GM21717 (cell line): ENCODE results near the gene SLC39A1.

Source experiments
- ATAC-seq: cut with Tn5 transposase; IDR thresholded peaks from one replicate; pipeline ENCODE4 v1.9.1; 2021; ENCODE audit warnings: mild to moderate bottlenecking, moderate library complexity; ENCODE audit not compliant: unreplicated experiment

Gene SLC39A1

DNA sequence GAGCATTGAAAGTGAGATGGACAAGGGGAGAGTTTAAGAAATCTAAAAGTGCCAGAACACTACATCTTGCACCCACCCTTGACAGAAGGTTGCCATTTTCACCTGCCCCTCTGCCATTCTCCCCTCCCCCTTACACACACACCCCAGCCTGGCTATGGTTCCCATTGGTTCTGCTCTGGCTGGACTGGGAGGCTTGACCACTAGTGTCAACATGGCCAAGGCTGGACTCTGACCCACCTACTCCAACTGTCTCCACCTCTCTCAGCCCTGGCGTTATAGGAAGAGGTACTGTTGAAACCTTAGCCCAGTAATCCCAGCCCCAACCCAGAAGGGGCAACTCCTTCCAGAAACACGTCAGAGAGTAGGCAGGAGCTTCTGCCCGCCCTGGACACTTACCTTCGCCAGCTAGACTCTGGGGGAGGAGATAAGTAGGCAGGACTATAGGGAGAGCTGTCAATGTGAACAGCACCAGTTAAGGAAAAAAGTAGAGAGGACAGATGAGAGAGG is 9.4 kb downstream of the SLC39A1 start:
- no peak for ATAC-seq

DNA sequence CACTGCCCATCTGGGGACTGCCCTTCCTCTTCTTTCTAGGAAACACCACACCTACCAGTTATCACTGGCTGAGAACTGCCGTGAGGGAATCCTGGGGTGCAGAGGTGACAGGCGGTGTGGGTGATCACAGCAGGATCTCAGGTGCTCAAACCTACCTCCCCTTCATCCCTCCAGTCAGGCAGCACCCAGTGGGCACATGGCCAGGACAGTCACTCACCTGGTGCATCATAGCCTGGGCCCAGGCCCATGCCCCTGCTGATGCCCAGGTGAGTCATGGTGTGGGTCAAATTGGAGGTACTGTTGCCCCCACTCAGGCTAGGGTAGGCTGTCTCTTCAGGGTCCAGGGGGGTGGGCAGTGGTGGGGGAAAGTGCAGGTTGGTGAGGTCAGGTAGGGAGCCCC is 11.5 kb downstream of the SLC39A1 start:
- ATAC-seq = no peak

DNA sequence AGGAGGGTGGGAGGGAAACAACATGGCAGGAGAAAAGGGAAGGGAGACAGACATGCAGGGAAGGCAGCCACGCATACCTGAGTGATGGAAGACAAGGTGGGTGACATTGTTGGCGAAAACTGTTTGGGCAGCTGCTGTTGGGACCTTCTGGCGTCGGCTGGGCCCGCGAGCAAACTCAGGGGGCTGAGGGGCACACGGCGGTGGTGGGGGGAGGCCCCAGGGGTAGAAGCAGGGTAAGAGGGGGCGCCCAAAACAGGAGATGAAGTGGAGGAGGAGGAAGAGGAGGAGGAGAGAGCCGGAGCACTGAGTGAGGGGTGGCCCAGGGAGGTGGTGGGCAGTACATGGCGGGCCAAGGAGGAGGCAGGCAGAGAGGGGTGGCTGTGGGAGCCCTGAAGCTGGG is 12.2 kb downstream of the SLC39A1 start:
- ATAC-seq = no peak

DNA sequence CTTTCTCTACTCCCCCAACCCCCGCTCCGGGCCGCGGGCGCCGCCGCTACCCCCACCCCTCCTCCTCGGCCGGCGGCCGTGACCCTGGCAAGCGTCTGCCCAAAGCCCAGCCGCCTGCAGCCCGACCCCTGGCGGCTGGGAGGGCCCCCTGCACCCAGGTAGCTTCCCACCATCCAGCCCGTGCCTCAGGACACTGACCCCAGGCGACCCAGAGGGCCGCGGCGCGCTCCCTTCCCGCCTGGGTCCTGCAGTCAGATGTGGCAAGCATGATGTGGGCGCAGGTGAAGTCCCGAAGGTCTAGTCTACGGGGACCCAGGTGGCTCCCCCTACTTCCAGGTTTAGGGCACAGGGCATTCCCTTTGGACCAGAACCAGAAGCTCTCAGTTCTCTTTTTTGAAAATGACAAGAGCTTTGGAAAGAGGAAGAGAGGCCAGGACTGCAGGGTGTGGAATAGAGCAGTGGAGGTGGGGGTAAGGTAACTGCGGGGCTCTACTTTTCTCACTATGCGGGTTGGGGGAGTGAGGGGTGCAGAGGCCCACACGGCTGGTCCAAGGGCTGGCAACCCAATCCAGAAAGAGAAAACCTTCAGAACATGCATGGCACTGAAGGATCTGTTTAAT is 16.6 kb downstream of the SLC39A1 start, which contains the start of gene DENND4B:
TSS of gene DENND4B (minus strand) at position 97 of the 620 bp plus-strand sequence. CDS start 2,344 bp downstream, outside the sequence.
- ATAC-seq = peak; percentile 50

DNA sequence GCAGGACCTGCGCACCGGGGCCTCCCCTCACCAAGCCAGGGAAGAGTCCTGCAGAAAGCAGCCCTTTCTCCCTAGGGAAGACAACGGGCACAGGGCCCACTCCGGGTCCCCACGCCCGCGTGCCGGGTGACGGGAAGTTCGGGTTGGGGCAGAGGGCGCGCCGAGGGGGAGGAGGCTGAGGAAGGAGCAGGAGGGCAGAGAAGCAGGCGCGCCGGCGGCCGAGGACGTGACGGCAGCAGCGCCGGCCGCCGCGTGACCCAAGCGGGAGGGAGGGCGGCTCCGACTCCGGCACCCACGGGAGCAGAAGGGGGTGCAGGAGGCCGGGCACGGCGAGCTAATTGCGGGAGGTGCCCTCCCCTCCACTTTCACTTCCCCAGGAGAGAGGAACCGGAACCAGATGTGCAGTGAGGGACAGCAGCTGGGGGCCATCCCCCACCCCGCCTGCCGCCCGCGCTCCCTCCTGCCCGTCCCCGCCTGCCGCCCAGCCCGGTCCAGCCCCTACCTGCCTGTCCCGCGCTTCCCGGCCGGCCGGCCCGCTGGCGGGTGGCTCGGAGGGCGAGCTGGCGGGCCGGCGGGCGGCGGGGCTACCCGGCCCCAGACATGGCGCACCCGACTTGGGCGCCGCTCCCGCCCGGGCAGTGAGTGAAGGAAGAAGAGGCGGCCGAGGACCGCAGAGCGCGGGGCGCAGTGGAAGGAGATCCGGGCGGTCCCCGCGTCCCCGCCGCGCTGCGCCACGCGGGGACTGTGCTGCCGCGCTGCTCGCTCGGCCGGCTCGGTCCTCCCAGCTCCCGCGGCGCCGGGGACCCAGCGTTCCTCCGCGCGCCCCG is 17.3 kb downstream of the SLC39A1 start:
- ATAC-seq = peak; percentile 58

DNA sequence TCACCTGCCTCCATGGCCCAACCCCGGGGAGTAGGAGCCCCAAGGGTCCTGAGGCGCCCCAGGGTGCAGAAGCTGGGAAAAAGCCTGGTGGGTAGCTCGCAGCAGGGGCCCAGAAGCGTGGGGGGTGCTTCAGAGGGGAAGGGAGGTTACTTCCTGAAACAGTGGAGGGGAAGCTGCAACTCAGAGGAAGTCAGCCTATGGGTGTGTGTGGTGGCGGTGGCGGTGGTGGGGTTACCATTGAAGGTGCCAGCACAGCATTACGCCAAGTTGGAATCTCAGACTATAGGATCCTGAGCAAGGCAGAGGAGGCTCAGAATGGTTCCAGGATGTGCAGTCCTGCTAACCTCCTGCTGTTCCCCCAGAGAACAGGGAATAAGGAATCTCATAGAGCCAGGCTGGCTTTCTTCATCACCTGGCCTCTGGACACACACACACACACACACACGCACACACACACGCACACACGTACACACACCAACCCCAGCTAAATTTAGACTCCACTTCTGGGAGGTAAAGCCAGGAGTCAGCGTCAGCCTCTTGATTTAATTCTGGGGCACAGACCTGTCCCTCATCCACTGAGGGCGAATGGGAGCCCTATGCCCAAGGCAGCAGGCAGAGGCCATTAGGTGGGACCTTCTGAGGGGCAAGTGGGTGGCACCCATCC is 18.1 kb downstream of the SLC39A1 start:
- ATAC-seq = no peak

DNA sequence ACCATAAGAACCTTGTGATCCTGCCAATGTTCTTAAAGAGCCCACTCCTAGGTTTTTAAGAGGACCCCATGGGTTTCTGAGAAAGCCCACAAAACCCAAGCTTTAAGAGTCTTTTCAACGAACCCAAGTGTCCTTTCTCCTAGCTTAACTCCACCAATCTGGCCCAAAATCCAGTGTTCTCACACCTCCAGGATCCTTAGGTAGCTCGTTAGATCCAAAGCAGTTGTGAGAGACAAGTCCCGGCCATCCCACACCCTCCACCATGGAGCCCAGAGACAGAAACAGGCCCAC is 18.6 kb downstream of the SLC39A1 start:
- no peak for ATAC-seq

DNA sequence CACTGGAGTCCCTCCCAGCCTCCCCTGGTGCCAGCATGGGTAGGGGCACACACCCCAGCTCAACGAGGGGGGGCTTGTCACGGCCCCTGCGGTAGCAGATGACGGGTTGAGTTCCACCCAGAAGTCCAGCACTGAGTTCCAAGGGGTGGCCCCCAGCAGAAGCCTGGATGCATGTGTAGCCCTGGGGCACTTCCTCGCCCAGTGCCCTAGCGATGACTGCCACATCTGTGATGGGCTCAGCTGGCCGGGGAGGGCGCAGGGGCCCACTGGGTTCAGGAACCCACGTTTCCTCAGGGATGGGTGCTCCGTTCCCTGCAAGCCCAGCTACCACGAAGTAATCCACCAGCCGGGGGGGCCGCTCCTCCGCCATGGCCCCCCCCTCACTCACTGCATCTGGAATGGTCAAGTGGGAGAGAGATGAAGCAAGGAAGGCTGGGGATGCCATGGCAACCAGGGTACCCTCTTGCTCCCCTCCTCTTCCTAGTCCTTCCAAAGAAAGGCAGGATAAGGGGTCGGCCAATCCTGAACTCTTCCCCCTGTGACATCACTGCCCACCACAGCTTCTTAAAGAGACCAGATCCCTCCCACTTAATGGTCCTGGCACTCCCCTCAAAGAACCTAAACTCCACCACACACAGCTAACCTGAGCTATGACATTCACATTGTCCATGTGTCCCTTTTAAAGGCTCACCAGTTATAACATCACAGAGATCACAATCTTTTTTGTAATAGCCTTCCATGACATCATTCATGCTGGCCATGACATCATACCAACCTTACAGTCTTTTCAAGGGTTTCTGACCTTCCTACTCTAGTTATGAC is 19.1 kb downstream of the SLC39A1 start:
- ATAC-seq = no peak

DNA sequence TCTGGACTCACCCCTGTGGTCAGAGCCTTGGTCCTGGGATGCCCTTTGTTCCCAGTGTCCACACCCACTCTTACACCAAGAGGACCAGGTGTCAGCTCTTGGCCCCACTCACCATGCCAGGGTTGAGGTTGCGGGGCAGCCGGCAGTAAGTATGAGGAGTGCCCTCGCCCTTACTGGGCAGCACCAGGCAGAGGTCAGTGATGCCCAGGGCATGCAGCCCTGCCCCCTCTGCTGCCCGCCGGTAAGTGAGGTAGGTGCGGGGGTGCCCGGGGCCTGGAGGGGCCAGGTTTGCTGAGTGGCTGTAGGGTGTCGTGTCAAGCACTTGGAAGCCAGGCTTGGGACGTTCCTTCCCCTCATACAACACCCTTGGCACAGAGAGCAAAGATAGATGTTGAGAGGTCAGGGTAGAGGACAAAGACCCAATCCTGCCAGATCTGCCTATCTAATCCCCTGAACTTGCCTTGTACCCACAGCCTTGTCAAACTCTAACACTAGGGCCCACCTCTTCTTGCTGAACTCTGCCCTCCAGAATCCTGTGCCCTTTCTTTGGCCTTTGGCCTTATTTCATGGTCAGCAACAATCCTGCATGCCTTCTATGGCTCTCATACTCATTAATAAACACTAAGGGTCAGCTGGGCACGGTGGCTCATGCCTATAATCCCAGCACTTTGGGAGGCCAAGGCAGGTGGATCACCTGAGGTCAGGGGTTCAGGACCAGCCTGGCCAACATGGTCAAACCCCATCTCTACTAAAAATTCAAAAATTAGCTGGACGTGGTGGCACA is 20.4 kb downstream of the SLC39A1 start:
- ATAC-seq = no peak

DNA sequence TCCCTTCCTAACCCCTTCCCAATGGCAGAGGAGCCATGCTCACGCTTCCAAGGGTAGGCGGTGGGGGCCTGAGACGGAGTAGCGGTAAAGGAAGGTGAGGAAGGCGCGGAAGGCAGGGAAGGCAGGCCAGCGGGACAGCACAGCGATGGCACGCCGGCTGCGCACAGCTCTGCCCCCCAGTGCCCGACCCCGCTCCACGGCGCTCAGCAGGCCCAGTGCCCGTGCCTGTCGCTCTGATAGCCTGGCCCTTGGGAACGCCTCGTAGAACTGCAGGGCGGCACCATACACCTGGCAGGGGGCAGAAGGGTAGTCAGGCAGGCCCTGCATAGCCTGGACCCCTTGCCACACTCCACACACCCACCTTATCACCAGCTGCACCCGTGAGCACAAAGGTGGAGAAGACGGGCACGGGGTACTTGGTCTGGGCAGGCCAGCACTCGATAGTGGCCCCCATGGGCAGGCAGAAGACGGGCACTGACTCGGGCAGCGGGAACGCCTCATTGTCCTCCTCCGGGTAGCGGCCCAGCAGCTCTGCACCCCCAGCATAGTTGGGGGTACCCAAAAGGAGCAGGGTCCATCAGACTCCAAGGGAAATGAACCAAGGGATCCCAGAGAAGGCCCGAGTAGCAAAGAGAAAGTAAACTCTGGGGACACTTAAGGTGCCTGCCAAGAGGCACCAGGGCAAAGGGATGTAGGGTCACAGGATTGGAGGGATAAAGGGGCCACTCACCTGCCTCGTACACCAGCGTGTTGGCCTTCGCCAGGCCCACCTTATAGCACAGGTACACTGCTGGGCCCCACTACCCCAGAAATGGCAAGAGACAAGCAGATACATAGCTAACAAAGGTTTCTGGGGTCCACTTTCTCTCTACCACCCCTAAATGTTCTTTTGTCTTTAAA is 21.3 kb downstream of the SLC39A1 start:
- ATAC-seq = no peak

DNA sequence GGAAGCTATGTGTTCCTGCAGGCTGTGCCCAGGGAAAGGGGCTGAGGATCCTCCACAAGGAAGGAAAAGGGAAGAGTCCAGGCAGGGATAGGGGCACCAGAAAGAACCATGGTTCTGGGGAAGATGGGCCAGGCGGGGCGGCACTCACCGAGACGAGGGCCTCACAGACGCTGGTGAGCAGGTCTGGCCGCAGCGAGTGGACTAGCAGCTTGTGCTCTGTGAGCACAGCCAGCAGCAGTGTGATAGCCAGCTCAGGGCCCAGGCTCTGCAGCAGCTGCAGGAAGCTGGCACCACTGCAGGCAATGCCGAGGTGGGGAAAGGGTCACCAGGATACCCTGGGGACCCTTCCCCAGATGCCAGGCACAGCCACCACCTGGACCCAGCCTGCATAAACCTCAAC is 22.6 kb downstream of the SLC39A1 start:
- no peak for ATAC-seq

DNA sequence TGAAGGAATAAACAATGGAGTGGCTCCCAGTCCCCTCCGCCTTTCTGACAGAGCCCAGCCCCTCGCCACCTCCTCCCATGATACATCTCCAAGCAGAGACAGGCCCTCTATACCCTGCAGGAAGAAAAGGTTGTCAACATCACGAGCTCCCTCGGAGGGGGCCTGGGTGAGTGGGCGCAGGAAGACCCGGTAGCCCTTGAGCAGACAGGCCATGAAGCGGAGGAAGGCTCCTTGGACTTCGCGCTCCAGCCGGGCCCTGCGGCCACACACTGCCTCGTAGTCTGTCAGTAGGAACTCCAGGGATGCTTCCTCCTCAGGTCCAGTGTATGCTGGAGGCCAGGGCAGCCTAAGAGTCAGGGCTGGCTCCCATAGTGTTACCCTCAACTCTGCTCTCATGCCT is 23.9 kb downstream of the SLC39A1 start:
- ATAC-seq = no peak

DNA sequence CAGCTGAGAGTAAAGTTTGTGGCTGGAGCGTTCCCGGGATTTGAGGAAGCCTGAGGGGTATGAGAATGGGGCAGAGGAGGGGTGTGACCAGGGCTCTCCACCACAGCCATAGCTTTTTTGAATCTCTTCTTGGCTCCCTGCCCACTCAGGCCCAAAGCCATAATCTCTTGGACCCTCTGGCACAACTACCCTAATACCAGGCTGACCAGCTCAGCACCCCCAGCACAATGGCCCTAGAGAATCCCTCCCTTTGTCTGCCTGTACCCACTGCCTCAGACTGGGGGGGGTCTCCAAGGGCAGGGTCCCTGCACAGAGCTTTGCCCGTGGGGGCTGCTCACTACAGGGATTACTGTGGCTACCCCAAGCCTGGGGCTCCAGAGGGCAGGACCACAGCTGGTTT is 24.3 kb downstream of the SLC39A1 start:
- no peak for ATAC-seq

DNA sequence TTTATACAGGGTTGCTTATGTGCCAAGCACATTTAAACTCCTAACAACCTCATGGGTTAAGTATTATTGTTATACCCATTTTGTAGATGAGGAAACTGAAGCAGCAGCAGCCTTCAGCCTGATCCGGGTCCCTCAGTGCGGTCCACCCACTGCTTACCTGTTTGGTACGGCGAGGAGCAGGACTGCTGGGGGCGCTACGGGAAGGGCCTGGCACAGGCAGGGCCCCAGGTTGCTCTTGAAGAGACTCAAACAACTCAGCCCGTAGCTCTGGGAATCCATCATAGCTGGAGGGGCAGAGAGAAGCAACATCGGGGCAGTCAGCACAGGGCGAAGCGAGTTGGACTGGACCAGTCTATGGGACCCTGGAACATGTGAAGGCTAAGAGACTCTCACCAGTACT is 26.0 kb downstream of the SLC39A1 start:
- no peak for ATAC-seq

DNA sequence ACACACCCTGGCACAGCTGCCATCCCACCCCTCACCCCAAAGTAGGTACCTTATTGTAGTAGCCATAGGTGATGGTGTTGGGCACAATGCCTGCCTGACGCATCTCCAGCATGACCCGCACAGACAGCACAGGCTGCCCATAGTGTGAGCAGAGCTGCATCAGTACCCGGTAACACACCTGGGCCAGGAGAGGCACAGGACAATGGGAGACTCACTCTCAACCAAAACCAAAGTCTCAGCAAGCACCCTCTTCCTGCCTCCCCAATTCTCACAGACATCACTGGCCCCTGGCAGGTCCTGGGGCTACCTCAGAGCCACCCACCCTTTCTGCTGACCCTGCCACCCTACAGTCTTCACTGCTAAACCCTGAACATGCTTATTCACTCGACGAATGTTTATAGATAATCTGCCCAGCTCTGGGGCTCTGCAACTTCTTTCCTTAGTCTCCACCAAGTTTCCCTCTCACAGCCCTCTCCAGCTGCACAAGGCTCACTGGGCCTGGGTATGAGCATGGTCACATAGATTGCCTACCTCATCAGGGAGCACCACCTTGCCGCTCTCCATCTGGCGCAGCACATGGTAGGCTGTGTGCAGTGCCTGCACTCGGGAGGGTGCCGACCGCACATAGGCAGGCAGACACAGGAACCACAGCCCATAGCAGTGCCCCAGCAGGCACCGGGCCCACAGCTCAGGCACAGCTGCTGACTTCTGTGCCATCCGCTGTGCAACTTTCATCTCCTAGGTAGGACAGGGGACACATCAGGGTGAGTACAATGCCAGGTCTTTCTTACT is 27.1 kb downstream of the SLC39A1 start:
- ATAC-seq = no peak

DNA sequence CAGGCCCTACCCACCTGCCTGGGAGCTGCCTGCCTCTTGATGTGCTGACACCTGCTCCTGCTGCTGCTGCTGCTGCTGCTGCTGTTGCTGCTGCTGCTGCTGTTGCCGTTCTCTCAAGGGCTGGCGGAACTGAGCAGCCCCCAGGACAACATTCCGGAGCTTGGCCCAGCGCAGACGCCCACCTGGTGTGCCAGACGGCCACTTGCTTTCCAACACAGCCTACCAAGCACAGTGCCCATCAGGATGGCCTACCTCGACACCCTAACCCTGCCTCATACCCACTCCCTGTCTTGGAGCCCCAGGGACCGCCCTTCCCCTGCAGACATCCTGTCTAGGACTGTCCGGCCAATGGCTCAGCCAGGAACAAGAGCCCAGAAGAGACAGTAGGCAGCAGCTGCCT is 28.6 kb downstream of the SLC39A1 start:
- no peak for ATAC-seq

DNA sequence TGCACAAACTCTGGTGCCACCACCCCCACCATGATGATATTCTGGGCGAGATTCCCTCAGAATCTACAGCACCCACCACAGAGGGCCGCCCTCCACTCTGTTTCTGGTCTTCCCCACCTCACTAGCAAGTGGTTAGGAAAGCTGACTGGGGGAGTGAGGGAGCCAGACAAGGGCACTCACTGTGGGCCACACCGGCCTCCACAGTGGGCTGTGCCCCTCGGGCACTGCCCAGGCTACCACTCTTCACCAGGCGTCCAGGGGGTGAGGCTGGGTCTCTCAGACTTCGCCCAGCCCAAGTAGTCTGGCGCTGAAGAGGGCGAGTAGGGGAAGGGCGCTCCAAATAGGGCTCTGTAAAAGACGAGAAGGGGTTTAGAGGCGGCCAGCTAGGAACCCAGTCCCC is 29.4 kb downstream of the SLC39A1 start:
- no peak for ATAC-seq

DNA sequence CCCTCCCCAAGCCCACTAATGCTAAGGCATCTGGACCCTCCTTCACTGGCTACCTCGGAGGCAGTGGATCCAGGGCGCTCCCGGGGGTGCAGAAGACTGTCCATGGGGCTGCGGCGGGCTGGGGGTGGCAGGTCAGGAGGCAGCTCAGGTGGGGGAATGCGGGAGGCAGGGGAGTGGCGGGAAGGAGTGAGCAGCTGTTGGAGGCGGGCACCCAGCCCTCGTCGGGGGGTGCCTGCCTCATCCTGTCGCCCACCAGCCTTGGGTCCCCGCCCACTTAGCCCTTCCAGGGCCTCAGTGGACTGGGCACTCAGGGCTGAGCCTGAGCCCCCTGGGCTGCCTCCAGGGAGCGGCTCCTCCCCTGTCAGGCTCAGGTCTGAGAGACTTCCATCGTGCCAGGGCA is 29.9 kb downstream of the SLC39A1 start:
- ATAC-seq = no peak
